Measurements from ENCODE around the gene JAK3.

DNA sequence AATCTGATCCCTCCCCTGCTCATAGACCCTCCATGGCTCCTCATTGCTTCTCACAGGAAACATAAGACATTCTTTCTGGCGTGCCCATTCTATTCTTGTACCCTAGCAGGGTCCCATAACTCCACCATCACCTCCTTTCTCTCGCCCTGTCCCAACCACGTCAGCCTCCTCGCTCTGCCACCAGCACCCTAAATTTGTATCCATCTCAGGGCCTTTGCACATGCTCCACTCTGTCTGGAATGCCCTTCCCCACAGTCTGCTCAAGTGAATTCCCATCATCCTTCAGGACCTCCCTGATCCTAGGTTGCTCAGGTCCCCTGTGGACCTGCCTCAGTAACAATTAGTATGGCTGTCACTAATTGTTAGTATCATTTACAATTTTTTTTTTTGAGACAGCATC, 42.4 kb downstream of the JAK3 start:
- TF ChIP-seq CTCF (IDR thresholded peaks at IDR 0.05) (no peak), POLR2A (IDR thresholded peaks at IDR 0.05) (no peak), POLR2AphosphoS5 (IDR thresholded peaks at IDR 0.05; ENCODE audit: insufficient read depth in 1 of 2, low read depth in 1 of 2) (no peak)

Data from vagina (tissue), 2 donors.